Measurements from ENCODE around the gene POLK.

DNA sequence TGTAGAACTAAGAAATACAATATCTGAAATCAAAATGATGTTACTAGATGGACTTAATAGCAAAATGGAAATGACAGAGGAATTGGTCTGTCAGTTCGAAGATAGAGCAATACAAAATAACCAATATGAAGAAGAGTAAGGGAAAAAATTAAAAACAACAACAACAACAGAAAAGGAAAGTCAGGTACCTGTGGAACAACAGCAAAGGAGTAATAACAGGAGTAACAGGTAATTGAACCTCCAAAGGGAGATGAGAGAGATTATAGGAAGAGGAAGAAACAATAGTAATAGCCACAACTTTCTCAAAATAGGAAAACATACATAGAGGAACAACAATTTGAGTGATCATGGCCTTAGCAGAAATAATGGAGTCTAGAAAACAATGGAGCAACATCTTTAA lies 13.7 kb downstream of the POLK start:
- TF ChIP-seq, protein P1, sequence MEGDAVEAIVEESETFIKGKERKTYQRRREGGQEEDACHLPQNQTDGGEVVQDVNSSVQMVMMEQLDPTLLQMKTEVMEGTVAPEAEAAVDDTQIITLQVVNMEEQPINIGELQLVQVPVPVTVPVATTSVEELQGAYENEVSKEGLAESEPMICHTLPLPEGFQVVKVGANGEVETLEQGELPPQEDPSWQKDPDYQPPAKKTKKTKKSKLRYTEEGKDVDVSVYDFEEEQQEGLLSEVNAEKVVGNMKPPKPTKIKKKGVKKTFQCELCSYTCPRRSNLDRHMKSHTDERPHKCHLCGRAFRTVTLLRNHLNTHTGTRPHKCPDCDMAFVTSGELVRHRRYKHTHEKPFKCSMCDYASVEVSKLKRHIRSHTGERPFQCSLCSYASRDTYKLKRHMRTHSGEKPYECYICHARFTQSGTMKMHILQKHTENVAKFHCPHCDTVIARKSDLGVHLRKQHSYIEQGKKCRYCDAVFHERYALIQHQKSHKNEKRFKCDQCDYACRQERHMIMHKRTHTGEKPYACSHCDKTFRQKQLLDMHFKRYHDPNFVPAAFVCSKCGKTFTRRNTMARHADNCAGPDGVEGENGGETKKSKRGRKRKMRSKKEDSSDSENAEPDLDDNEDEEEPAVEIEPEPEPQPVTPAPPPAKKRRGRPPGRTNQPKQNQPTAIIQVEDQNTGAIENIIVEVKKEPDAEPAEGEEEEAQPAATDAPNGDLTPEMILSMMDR (IDR thresholded peaks at IDR 0.05): no peak
- TF ChIP-seq POLR2AphosphoS5 (IDR thresholded peaks at IDR 0.05) (no peak), POLR2A (IDR thresholded peaks at IDR 0.05) (no peak)

All from suprapubic skin (tissue), 4 donors.